Fibroblast of skin of right quadriceps (primary cell): ENCODE measurements around the gene IL17RA.

ENCODE experiments used
- DNase-seq: peaks from one replicate; pipeline ENCODE4 v3.0.0-alpha.2; 2013

Gene IL17RA

GRCh38 chr22:17161991-17162390, 77.2 kb downstream of the IL17RA start:
- no peak for DNase-seq

GRCh38 chr22:17162731-17163130, 77.9 kb downstream of the IL17RA start:
- no peak for DNase-seq

GRCh38 chr22:17164392-17165024, 79.7 kb downstream of the IL17RA start:
- DNase-seq: no peak
